ENCODE data around the gene ARPP19.
"Not testable (repeated sequence)": the region's sequence is repeated elsewhere in the genome, so short reads cannot be mapped to it uniquely, and the experiment has no call there.

Gene ARPP19

GRCh38 chr15:52568601-52569585, at the start of gene ARPP19:
Gene ARPP19 (minus strand): TSS chr15:52569030. CDS start chr15:52568892, 138 bp downstream.
- DNase-seq: peak; percentile 93

- DNase-seq: no peak
These were observed 48.2 kb upstream of the ARPP19 start for GRCh38 chr15:52617026-52617425.

- no peak for DNase-seq
These were observed 46.5 kb upstream of the ARPP19 start for GRCh38 chr15:52615302-52615701.

GRCh38 chr15:52609593-52609992, 40.8 kb upstream of the ARPP19 start:
- no peak for DNase-seq

- DNase-seq: peak; percentile 21
These were observed 15.6 kb upstream of the ARPP19 start for GRCh38 chr15:52584414-52584813.

GRCh38 chr15:52579852-52580251, 11.0 kb upstream of the ARPP19 start:
- DNase-seq: no peak

GRCh38 chr15:52576692-52577091, 7.9 kb upstream of the ARPP19 start:
- no peak for DNase-seq

- DNase-seq: not testable (repeated sequence)
These were observed 6.7 kb upstream of the ARPP19 start for GRCh38 chr15:52575573-52575972.

- DNase-seq: no peak
These were observed 6.2 kb upstream of the ARPP19 start for GRCh38 chr15:52575072-52575471.

GRCh38 chr15:52574623-52575022, 5.8 kb upstream of the ARPP19 start:
- not testable (repeated sequence) for DNase-seq

GRCh38 chr15:52567871-52568600, 794 bp downstream of the ARPP19 start:
- peak; percentile 25 for DNase-seq

- no peak for DNase-seq
These were observed 1.9 kb downstream of the ARPP19 start for GRCh38 chr15:52566889-52567288.

GRCh38 chr15:52565417-52566358, 3.1 kb downstream of the ARPP19 start:
- peak; percentile 5 for DNase-seq

GRCh38 chr15:52563501-52564060, 5.2 kb downstream of the ARPP19 start:
- DNase-seq: no peak

- DNase-seq: peak; percentile 29
These were observed 9.3 kb downstream of the ARPP19 start for GRCh38 chr15:52559575-52559974.

GRCh38 chr15:52559022-52559421, 9.8 kb downstream of the ARPP19 start:
- no peak for DNase-seq

- DNase-seq: peak; percentile 57
These were observed 10.6 kb downstream of the ARPP19 start for GRCh38 chr15:52558196-52558595.

GRCh38 chr15:52557274-52557641, 11.6 kb downstream of the ARPP19 start:
- peak; percentile 8 for DNase-seq

- no peak for DNase-seq
These were observed 12.1 kb downstream of the ARPP19 start for GRCh38 chr15:52556524-52557273.

GRCh38 chr15:52552303-52552702, 16.5 kb downstream of the ARPP19 start:
- DNase-seq: no peak

- no peak for DNase-seq
These were observed 17.1 kb downstream of the ARPP19 start for GRCh38 chr15:52551762-52552161.

- DNase-seq: not testable (repeated sequence)
These were observed 17.6 kb downstream of the ARPP19 start for GRCh38 chr15:52551186-52551585.
